ENCODE results near the gene TRIM33. TPM values are rescaled to one million over a fixed set of nuclear protein-coding genes. Genes with fewer than 3 reads are reported as not detected.

The TRIM33 gene
- total and polyA plus RNA-seq, 8 donors = 8.6 to 19.1 (median 15.6) TPM

GRCh38 chr1:114457675-114458236, 53.2 kb downstream of the TRIM33 start:
- H3K4me1 ChIP-seq = peaks cover 3 to 19% (median 14%) of the 10 kb centered on the region in 3 donors
- ATAC-seq (no peak), FAIRE-seq (no peak), DNase-seq (no peak)
- intact Hi-C loops (cut with DNase I) = no loop called here
- WGBS, 2 donors = 86 to 99% methylated on average over 4 of the region's 4 CpGs
- H3K4me3 ChIP-seq = no peak overlapping the region
- H3K27ac ChIP-seq = peak overlapping the region in 1 of 4 donors; percentile 27
- no peak for TF ChIP-seq CTCF (IDR thresholded peaks at IDR 0.05)
- no peaks in the 10 kb centered on the region for H3K27me3 ChIP-seq
- H3K9me3 ChIP-seq = no peaks in the 10 kb centered on the region
- H3K36me3 ChIP-seq = no peaks in the 10 kb centered on the region

GRCh38 chr1:114456586-114456985, 54.4 kb downstream of the TRIM33 start:
- H3K36me3 ChIP-seq = no peaks in the 10 kb centered on the region
- no peak for ATAC-seq
- TF ChIP-seq CTCF (IDR thresholded peaks at IDR 0.05) = no peak
- intact Hi-C loops (cut with DNase I) = no loop called here
- no peak overlapping the region for H3K27ac ChIP-seq
- no peak overlapping the region for H3K4me3 ChIP-seq
- no peaks in the 10 kb centered on the region for H3K27me3 ChIP-seq
- no peaks in the 10 kb centered on the region for H3K9me3 ChIP-seq
- FAIRE-seq = no peak
- peaks cover 3 to 19% (median 14%) of the 10 kb centered on the region in 3 donors for H3K4me1 ChIP-seq
- 94 to 97% methylated on average over 3 of the region's 3 CpGs for WGBS, 2 donors
- DNase-seq = no peak

- DNase-seq (no peak), ATAC-seq (no peak), FAIRE-seq (no peak)
- H3K36me3 ChIP-seq = no peaks in the 10 kb centered on the region
- TF ChIP-seq CTCF (IDR thresholded peaks at IDR 0.05) = no peak
- no peak overlapping the region for H3K27ac ChIP-seq
- H3K4me3 ChIP-seq = no peak overlapping the region
- intact Hi-C loops (cut with DNase I) = no loop called here
- no peaks in the 10 kb centered on the region for H3K27me3 ChIP-seq
- H3K4me1 ChIP-seq = peaks cover 3 to 19% (median 14%) of the 10 kb centered on the region in 3 donors
- H3K9me3 ChIP-seq = no peaks in the 10 kb centered on the region
Measured at GRCh38 chr1:114455102-114455785, 55.8 kb downstream of the TRIM33 start.

- peak; percentile 58 to 77 (median 76) for ATAC-seq
Measured at GRCh38 chr1:114454539-114454938, 56.5 kb downstream of the TRIM33 start.

More at GRCh38 chr1:114454539-114454938, 56.5 kb downstream of the TRIM33 start:
- TF ChIP-seq CTCF (IDR thresholded peaks at IDR 0.05) = no peak
- Histone ChIP-seq H3K4me1 (peaks cover 3 to 19% (median 14%) of the 10 kb centered on the region in 3 donors), H3K36me3 (no peaks in the 10 kb centered on the region), H3K4me3 (no peak overlapping the region), H3K27ac (no peak overlapping the region), H3K27me3 (no peaks in the 10 kb centered on the region), H3K9me3 (no peaks in the 10 kb centered on the region)
- DNase-seq (peak in 3 of 6 donors; percentile 20 to 24 (median 22)), FAIRE-seq (no peak)
- 75 to 83% methylated on average over 1 of the region's 1 CpG for WGBS, 2 donors
- intact Hi-C loops (cut with DNase I) = no loop called here
